Adrenal gland (tissue), 12 donors: ENCODE measurements around the gene VPS13D. TPM values are rescaled to one million over a fixed set of nuclear protein-coding genes. Genes with fewer than 3 reads are reported as not detected.
A peak's percentile ranks its signal among the peaks of the same experiment; 100 is the strongest.

Experiments
- DNase-seq, 7 donors: peaks; one replicate each; pipeline ENCODE4 v3.0.0-alpha.2; 2019 to 2020
- H3K27ac ChIP-seq, 5 donors: fragments of 200-600 bp; sonication (generic) in 4 of 5; 1 replicate in 3 of 5; 2 replicates in 2 of 5; pipeline versions ENCODE4 v1.5.1 to v1.8.0; 2016 to 2020; ENCODE audit warnings: mild to moderate bottlenecking in 1 of 5
- H3K27me3 ChIP-seq: fragments of 200-600 bp; 2 replicates; pipeline ENCODE4 v1.8.0; 2021
- H3K36me3 ChIP-seq, 2 donors: fragments of 200-600 bp; replicated peaks in 1 of 2; 1 replicate in 1 of 2; 2 replicates in 1 of 2; pipeline versions ENCODE4 v1.5.1 to v1.8.0; 2018 to 2022
- H3K4me1 ChIP-seq, 2 donors: fragments of 200-600 bp; replicated peaks in 1 of 2; 1 replicate in 1 of 2; 2 replicates in 1 of 2; pipeline versions ENCODE4 v1.5.1 to v1.8.0; 2018 to 2021
- H3K4me3 ChIP-seq, 4 donors: fragments of 200-600 bp; sonication (generic) in 3 of 4; one replicate each; pipeline ENCODE4 v1.5.1; 2016 to 2018
- H3K9me3 ChIP-seq, 3 donors: fragments of 200-600 bp; sonication (generic) in 1 of 3; replicated peaks in 1 of 3; 1 replicate in 2 of 3; 2 replicates in 1 of 3; pipeline versions ENCODE4 v1.5.1 to v1.8.0; 2016 to 2021
- CTCF ChIP-seq, 6 experiments: fragments of 450-650 bp in 4 of 6; fragments of 200-600 bp in 2 of 6; sonication (generic) in 1 of 6; IDR thresholded peaks; 1 replicate in 5 of 6; 2 replicates in 1 of 6; pipeline versions ENCODE4 v1.5.1 to v1.8.0; 2016 to 2021; ENCODE audit warnings: antibody characterized with exemption in 6 of 6, mild to moderate bottlenecking in 2 of 6, moderate library complexity in 1 of 6
- POLR2A ChIP-seq, 2 donors: fragments of 450-650 bp; IDR thresholded peaks; one replicate each; pipeline ENCODE4 v1.6.1; 2017; ENCODE audit warnings: antibody characterized with exemption in 2 of 2, mild to moderate bottlenecking in 2 of 2, moderate library complexity in 1 of 2
- WGBS, 4 donors: extraction: QIAGEN DNeasy Blood & Tissue Kit in 2 of 4; methylation state at CpG; one replicate each; pipeline versions ENCODE4 v1.1.5 to v1.1.7; 2013 to 2017; 5-methylcytosine and 5-hydroxymethylcytosine counted together
- intact Hi-C, 2 donors: fragments of 100-400 bp; cut with DNase I; formaldehyde crosslinking; loops; one replicate each; pipeline versions ENCODE4 v1.14.1 to v1.15.0; 2022 to 2023
- polyA plus RNA-seq, 3 donors: library from polyadenylated mRNA; stranded (reverse); fragments of 200-250 nt in 2 of 3; fragments of 350-450 nt in 1 of 3; fragmentation: Illumina TruSeq in 1 of 3; extraction: RNeasy Lipid Tissue Mini Kit (QIAGEN cat#74804) in 1 of 3; gene quantifications; one replicate each; pipeline ENCODE4 v1.2.3, GENCODE V29; 2013 to 2014
- total RNA-seq, 9 donors: library from RNA; depleted of rRNA in 4 of 9; stranded (reverse); fragments of >200 nt in 4 of 9; fragments of 120-200 nt in 1 of 9; fragmentation: NEBNext Ultra II Directional in 1 of 9; extraction: Animal tissue kit (Norgen Biotek cat#: 25700) in 1 of 9; gene quantifications; one replicate each; pipeline versions ENCODE4 v1.1.0 to v1.2.4, GENCODE V29; 2013 to 2023
- donor health status: healthy with polysubstance abuse.
- donor health status: Bipolar disorder and iron deficiency.
- donor health status: DM: yes; HTN: yes; CAD: no.
- donor health status: DM: no; HTN: no; CAD: no.
- donor health status: DM: no; HTN: no; CAD: no.
- donor health status: DM: yes; HTN: yes; CAD: no.

The VPS13D gene
- total and polyA plus RNA-seq, 12 donors: 17.0 to 62.3 (median 39.9) TPM

- Histone ChIP-seq H3K36me3 (no peaks in the 10 kb centered on the region), H3K27me3 (no peaks in the 10 kb centered on the region), H3K4me3 (no peak overlapping the region), H3K9me3 (no peaks in the 10 kb centered on the region), H3K27ac (no peak overlapping the region), H3K4me1 (peaks cover 0 to 17% of the 10 kb centered on the region in 2 donors)
- intact Hi-C loops: no loop called here
- no peak for TF ChIP-seq POLR2A (IDR thresholded peaks at IDR 0.05)
- no peak for TF ChIP-seq CTCF (IDR thresholded peaks at IDR 0.05)
- no peak for DNase-seq
- 88 to 94% (median 92%) methylated on average over 3 of the region's 3 CpGs for WGBS, 4 donors
Observed at GRCh38 chr1:12426030-12426429, 196.2 kb downstream of the VPS13D start.

- Histone ChIP-seq H3K36me3 (no peaks in the 10 kb centered on the region), H3K27me3 (no peaks in the 10 kb centered on the region), H3K4me3 (no peak overlapping the region), H3K9me3 (no peaks in the 10 kb centered on the region), H3K4me1 (peaks cover 0 to 17% of the 10 kb centered on the region in 2 donors), H3K27ac (no peak overlapping the region)
- no peak for TF ChIP-seq CTCF (IDR thresholded peaks at IDR 0.05)
- TF ChIP-seq POLR2A (IDR thresholded peaks at IDR 0.05): no peak
- DNase-seq: no peak
- intact Hi-C loops: no loop called here
- 93 to 95% (median 94%) methylated on average over 4 of the region's 4 CpGs for WGBS, 4 donors
Observed at GRCh38 chr1:12428334-12428733, 198.5 kb downstream of the VPS13D start.

- Histone ChIP-seq H3K4me1 (peaks cover 0 to 17% of the 10 kb centered on the region in 2 donors), H3K4me3 (no peak overlapping the region), H3K27me3 (no peaks in the 10 kb centered on the region), H3K9me3 (no peaks in the 10 kb centered on the region), H3K36me3 (no peaks in the 10 kb centered on the region), H3K27ac (no peak overlapping the region)
- no peak for DNase-seq
- 93 to 95% (median 94%) methylated on average over 4 of the region's 4 CpGs for WGBS, 4 donors
- TF ChIP-seq POLR2A (IDR thresholded peaks at IDR 0.05) (no peak), CTCF (IDR thresholded peaks at IDR 0.05) (no peak)
- intact Hi-C loops: no loop called here
Observed at GRCh38 chr1:12430525-12430924, 200.7 kb downstream of the VPS13D start.

GRCh38 chr1:12432897-12433296, 203.1 kb downstream of the VPS13D start:
- H3K4me1 ChIP-seq: peaks cover 0 to 23% of the 10 kb centered on the region in 2 donors
- no peak for DNase-seq
- WGBS, 4 donors: 83 to 92% (median 89%) methylated on average over 4 to 6 of the region's 6 CpGs
- peak overlapping the region in 2 of 5 donors; percentile 67 to 75 for H3K27ac ChIP-seq
- H3K27me3 ChIP-seq: no peaks in the 10 kb centered on the region
- H3K9me3 ChIP-seq: no peaks in the 10 kb centered on the region
- no peaks in the 10 kb centered on the region for H3K36me3 ChIP-seq
- TF ChIP-seq CTCF (IDR thresholded peaks at IDR 0.05) (no peak), POLR2A (IDR thresholded peaks at IDR 0.05) (no peak)
- H3K4me3 ChIP-seq: no peak overlapping the region
- intact Hi-C loops: no loop called here
